ENCODE measurements around the gene TXNRD2.
"Not testable (repeated sequence)": the region's sequence is repeated elsewhere in the genome, so short reads cannot be mapped to it uniquely, and the experiment has no call there.

DNA sequence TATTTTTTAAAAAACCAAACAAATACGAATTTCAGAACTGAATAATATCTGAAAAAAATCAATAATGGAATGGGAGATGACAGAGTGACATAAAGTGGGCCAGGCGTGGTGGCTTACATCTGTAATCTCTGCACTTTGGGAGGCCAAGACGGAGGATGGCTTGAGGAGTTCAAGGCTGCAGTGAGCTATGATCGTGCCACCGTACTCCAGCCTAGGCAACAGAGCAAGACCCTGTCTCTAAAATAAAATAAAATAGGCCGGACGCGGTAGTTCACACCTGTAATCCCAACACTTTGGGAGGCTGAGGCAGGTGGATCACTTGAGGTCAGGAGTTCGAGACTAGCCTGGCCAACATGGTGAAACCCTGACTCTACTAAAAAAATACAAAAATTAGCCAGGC lies 108.3 kb downstream of the TXNRD2 start:
- TF ChIP-seq TAF1, POLR2A, POLR2AphosphoS5, SPI1, POU2F2 (IDR thresholded peaks at IDR 0.05; ENCODE audit: low read depth, low read length): not testable (repeated sequence)
